ENCODE data around the gene NAPG. TPM values are rescaled to one million over a fixed set of nuclear protein-coding genes. Genes with fewer than 3 reads are reported as not detected.
"Not testable (repeated sequence)": the region's sequence is repeated elsewhere in the genome, so short reads cannot be mapped to it uniquely, and the experiment has no call there.

Gene NAPG
- total RNA-seq, 1 donor = 39.0 TPM

GRCh38 chr18:10497206-10497749, 28.5 kb upstream of the NAPG start:
- peaks cover 13% of the 10 kb centered on the region for H3K4me1 ChIP-seq (ENCODE audit: insufficient read depth, low read length)
- no peaks in the 10 kb centered on the region for H3K9me3 ChIP-seq (ENCODE audit: low read depth, low read length)
- no peaks in the 10 kb centered on the region for H3K27me3 ChIP-seq (ENCODE audit: insufficient read depth, low read length)
- H3K4me3 ChIP-seq (ENCODE audit: low read length) = no peak overlapping the region

GRCh38 chr18:10499230-10499629, 26.6 kb upstream of the NAPG start:
- Histone ChIP-seq H3K27me3 (ENCODE audit: insufficient read depth, low read length) (peaks cover 4% of the 10 kb centered on the region), H3K9me3 (ENCODE audit: low read depth, low read length) (no peaks in the 10 kb centered on the region), H3K4me3 (ENCODE audit: low read length) (no peak overlapping the region), H3K4me1 (ENCODE audit: insufficient read depth, low read length) (peaks cover 13% of the 10 kb centered on the region)

DNA sequence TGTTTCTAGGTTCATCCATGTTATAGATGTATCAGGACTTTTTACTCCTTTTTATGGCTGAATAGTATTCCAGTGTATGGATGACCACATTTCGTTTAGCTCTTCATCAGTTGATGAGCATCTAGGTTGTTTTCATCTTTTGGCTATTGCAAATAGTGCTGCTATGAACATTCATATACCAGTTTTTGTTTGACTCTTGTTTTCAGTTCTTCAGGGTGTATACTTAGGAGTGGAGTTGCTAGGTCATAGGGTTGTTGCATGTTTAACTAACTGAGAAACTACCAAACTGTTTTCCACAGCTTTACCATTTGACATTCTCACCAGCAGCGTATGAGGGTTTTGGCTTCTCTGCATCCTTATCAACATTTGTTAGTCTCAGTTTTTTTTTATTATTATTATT, 25.8 kb upstream of the NAPG start:
- H3K4me1 ChIP-seq (ENCODE audit: insufficient read depth, low read length) = peaks cover 13% of the 10 kb centered on the region
- H3K9me3 ChIP-seq (ENCODE audit: low read depth, low read length) = no peaks in the 10 kb centered on the region
- peaks cover 4% of the 10 kb centered on the region for H3K27me3 ChIP-seq (ENCODE audit: insufficient read depth, low read length)
- no peak overlapping the region for H3K4me3 ChIP-seq (ENCODE audit: low read length)

DNA sequence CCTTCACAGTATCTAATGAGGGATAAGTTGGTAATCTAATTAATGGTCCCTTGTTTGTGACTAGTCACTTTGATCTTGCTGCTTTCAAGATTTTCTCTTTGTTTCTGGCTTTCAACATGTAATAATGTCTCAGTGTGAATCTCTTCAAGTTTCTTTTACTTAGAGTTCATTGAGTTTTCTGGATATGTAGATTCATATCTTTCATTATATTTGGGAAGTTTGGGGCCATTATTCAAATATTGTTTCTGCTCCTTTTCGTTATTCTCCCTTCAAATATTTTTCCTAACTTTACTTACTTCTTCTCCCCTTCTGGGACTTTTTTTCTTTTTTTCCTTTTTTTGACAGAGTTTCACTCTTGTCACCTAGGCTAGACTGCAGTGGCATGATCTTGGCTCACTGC, 21.1 kb upstream of the NAPG start:
- H3K4me3 ChIP-seq (ENCODE audit: low read length) = no peak overlapping the region

GRCh38 chr18:10505892-10506291, 19.9 kb upstream of the NAPG start:
- H3K4me3 ChIP-seq (ENCODE audit: low read length); H3K4me1 ChIP-seq (ENCODE audit: insufficient read depth, low read length); H3K9me3 ChIP-seq (ENCODE audit: low read depth, low read length); H3K27me3 ChIP-seq (ENCODE audit: insufficient read depth, low read length): not testable (repeated sequence)

More for the DNA sequence above, 21.1 kb upstream of the NAPG start:
- H3K4me1 ChIP-seq (ENCODE audit: insufficient read depth, low read length) = peaks cover 1% of the 10 kb centered on the region
- peaks cover 4% of the 10 kb centered on the region for H3K27me3 ChIP-seq (ENCODE audit: insufficient read depth, low read length)
- peaks cover 8% of the 10 kb centered on the region for H3K9me3 ChIP-seq (ENCODE audit: low read depth, low read length)

DNA sequence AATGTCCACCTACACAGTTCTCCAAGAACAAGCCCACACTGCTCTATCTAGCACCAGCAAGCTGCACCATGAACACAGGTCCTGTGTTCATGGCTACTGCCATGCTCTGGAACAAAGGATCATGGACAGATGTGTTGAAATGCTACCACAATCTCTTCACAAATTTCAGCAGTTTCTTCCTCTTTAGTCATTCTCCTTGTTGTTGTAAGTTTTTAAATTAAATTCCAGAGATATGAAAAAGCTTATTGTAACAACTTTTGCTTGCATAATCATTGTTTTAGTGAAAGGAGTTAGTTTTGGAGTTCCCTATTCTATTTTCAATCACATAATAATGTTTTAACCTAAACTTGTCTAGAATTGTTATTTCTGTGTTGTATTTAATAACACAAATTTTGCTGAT, 17.2 kb upstream of the NAPG start:
- H3K4me3 ChIP-seq (ENCODE audit: low read length) = no peak overlapping the region
- peaks cover under 1% of the 10 kb centered on the region for H3K27me3 ChIP-seq (ENCODE audit: insufficient read depth, low read length)
- peaks cover 8% of the 10 kb centered on the region for H3K9me3 ChIP-seq (ENCODE audit: low read depth, low read length)
- peaks cover 3% of the 10 kb centered on the region for H3K4me1 ChIP-seq (ENCODE audit: insufficient read depth, low read length)

- no peak overlapping the region for H3K4me3 ChIP-seq (ENCODE audit: low read length)
- H3K27me3 ChIP-seq (ENCODE audit: insufficient read depth, low read length) = no peaks in the 10 kb centered on the region
- peaks cover 8% of the 10 kb centered on the region for H3K9me3 ChIP-seq (ENCODE audit: low read depth, low read length)
- H3K4me1 ChIP-seq (ENCODE audit: insufficient read depth, low read length) = peaks cover 20% of the 10 kb centered on the region
Observed at GRCh38 chr18:10511236-10511635, 14.6 kb upstream of the NAPG start.

- H3K27me3 ChIP-seq (ENCODE audit: insufficient read depth, low read length) = no peaks in the 10 kb centered on the region
- H3K4me1 ChIP-seq (ENCODE audit: insufficient read depth, low read length) = peaks cover 28% of the 10 kb centered on the region
- H3K9me3 ChIP-seq (ENCODE audit: low read depth, low read length) = no peaks in the 10 kb centered on the region
- no peak overlapping the region for H3K4me3 ChIP-seq (ENCODE audit: low read length)
Observed at GRCh38 chr18:10514082-10514481, 11.7 kb upstream of the NAPG start.

DNA sequence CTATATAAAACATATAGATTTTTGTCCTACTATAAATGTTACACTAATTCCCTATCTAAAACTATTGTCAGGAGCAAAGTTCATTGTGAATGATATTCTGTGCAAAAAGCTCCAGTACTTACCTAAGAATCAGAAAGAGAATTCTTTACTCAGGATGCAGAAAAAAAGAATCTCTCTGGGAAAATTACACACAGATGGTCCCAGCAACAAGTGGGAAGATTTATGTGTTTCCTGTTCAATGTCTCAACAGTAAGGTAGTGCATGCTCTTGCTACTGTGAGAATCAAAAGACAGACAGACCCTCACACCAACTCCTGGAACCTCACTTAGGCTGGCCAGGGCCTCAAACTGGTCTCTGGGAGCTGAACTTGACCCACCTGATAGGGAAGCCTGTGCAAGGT, 11.2 kb upstream of the NAPG start:
- Histone ChIP-seq H3K27me3 (ENCODE audit: insufficient read depth, low read length) (no peaks in the 10 kb centered on the region), H3K4me1 (ENCODE audit: insufficient read depth, low read length) (peaks cover 33% of the 10 kb centered on the region), H3K9me3 (ENCODE audit: low read depth, low read length) (no peaks in the 10 kb centered on the region), H3K4me3 (ENCODE audit: low read length) (no peak overlapping the region)

GRCh38 chr18:10515456-10515855, 10.4 kb upstream of the NAPG start:
- Histone ChIP-seq H3K4me1 (ENCODE audit: insufficient read depth, low read length) (peaks cover 38% of the 10 kb centered on the region), H3K4me3 (ENCODE audit: low read length) (no peak overlapping the region), H3K9me3 (ENCODE audit: low read depth, low read length) (no peaks in the 10 kb centered on the region), H3K27me3 (ENCODE audit: insufficient read depth, low read length) (no peaks in the 10 kb centered on the region)

DNA sequence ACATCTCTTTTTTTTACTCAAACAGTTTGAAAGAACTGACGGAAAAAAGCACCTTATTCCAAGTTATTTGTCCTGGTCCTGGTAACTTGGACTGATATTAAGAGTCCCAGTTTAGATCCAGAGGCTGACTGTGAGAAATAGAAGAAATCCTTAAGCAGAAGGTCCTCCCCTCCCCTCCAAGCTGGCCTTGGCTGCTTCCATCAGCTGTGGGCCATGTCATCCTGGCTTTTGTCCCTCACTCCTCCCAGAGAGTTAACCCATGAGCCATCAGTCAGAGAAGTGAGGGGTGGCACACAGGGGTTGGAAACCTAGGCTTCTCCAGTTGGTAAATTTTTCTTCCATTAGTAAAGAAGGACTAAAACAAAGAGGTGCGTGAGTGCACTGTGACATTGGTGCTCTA, 9.7 kb upstream of the NAPG start:
- Histone ChIP-seq H3K4me3 (ENCODE audit: low read length) (no peak overlapping the region), H3K9me3 (ENCODE audit: low read depth, low read length) (no peaks in the 10 kb centered on the region), H3K27me3 (ENCODE audit: insufficient read depth, low read length) (no peaks in the 10 kb centered on the region), H3K4me1 (ENCODE audit: insufficient read depth, low read length) (peaks cover 38% of the 10 kb centered on the region)

GRCh38 chr18:10518595-10519255, 7.1 kb upstream of the NAPG start:
- Histone ChIP-seq H3K27me3 (ENCODE audit: insufficient read depth, low read length) (no peaks in the 10 kb centered on the region), H3K4me3 (ENCODE audit: low read length) (no peak overlapping the region), H3K9me3 (ENCODE audit: low read depth, low read length) (no peaks in the 10 kb centered on the region), H3K4me1 (ENCODE audit: insufficient read depth, low read length) (peaks cover 33% of the 10 kb centered on the region)

DNA sequence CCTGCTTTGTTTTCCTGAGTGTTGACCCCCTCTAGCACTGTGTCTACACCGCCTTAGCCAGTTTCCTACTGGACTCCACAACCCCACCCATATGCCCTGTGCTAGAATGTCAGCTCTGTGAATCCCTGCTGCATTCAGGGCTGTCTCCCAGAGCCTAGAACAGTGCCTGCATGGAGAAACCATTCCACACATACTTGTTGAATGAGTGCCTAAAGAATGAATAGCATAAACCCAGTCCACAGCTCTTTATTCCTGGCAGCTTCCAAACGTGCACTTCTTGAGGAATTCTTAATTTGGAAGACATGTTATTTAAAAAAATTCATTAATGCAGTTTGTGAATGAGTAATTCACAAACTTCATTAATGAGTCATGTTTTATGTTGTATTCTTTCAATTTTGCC, 6.5 kb upstream of the NAPG start:
- Histone ChIP-seq H3K4me1 (ENCODE audit: insufficient read depth, low read length) (peaks cover 27% of the 10 kb centered on the region), H3K27me3 (ENCODE audit: insufficient read depth, low read length) (no peaks in the 10 kb centered on the region), H3K4me3 (ENCODE audit: low read length) (no peak overlapping the region), H3K9me3 (ENCODE audit: low read depth, low read length) (no peaks in the 10 kb centered on the region)

GRCh38 chr18:10519999-10520935, 5.6 kb upstream of the NAPG start:
- no peaks in the 10 kb centered on the region for H3K9me3 ChIP-seq (ENCODE audit: low read depth, low read length)
- peaks cover 29% of the 10 kb centered on the region for H3K4me1 ChIP-seq (ENCODE audit: insufficient read depth, low read length)

GRCh38 chr18:10521566-10521965, 4.3 kb upstream of the NAPG start:
- no peaks in the 10 kb centered on the region for H3K27me3 ChIP-seq (ENCODE audit: insufficient read depth, low read length)

More at GRCh38 chr18:10519999-10520935, 5.6 kb upstream of the NAPG start:
- no peak overlapping the region for H3K4me3 ChIP-seq (ENCODE audit: low read length)
- no peaks in the 10 kb centered on the region for H3K27me3 ChIP-seq (ENCODE audit: insufficient read depth, low read length)

More at GRCh38 chr18:10521566-10521965, 4.3 kb upstream of the NAPG start:
- Histone ChIP-seq H3K4me1 (ENCODE audit: insufficient read depth, low read length) (peaks cover 31% of the 10 kb centered on the region), H3K4me3 (ENCODE audit: low read length) (no peak overlapping the region), H3K9me3 (ENCODE audit: low read depth, low read length) (no peaks in the 10 kb centered on the region)

Measured in mononuclear cell (primary cell).